ENCODE data around the gene HNRNPUL2. TPM values are rescaled to one million over a fixed set of nuclear protein-coding genes. Genes with fewer than 3 reads are reported as not detected.
A peak's percentile ranks its signal among the peaks of the same experiment; 100 is the strongest.

The HNRNPUL2 gene
- total and polyA plus RNA-seq, 10 of the 15 experiments (the other 5 are each of a cell fraction or from before 2014, with no cell fraction given): 1.6 to 72.2 (median 14.9) TPM

- in situ Hi-C loops (cut with MboI) (no loop called here), intact Hi-C loops (cut with micrococcal nuclease; ENCODE audit: unreplicated experiment) (loop anchor here (5.0 kb wide), 2 partner anchors 61 to 189 kb away; partner anchors contain the start of genes EML3 and ROM1)
- CTCF ChIA-PET: interaction anchor here (1.2 to 2.5 kb wide), 4 partner anchors 10 to 292 kb away, joined by 3 to 9 read pairs (median 4); no protein-coding TSS in a partner anchor
- Histone ChIP-seq H3K27ac (ENCODE audit: control insufficient read depth, insufficient read depth) (no peak overlapping the region), H3K27me3 (replicated peaks in 1 of 2; ENCODE audit: control insufficient read depth in 2 of 2, insufficient read depth in 2 of 2, low read length in 1 of 2) (no peaks in the 10 kb centered on the region), H3K9ac (ENCODE audit: control insufficient read depth, insufficient read depth, low read length) (no peak overlapping the region), H3K36me3 (ENCODE audit: control insufficient read depth in 2 of 2, insufficient read depth in 2 of 2, low read length in 1 of 2) (peaks cover 0 to 10% of the 10 kb centered on the region in 2 experiments; a peak in 1 of 4 replicates), H4K20me1 (ENCODE audit: control insufficient read depth, insufficient read depth) (no peaks in the 10 kb centered on the region; the same call in 1 of the 2 replicates), H3K79me2 (ENCODE audit: control insufficient read depth, insufficient read depth, low read length) (peaks cover 42% of the 10 kb centered on the region), H3K4me1 (ENCODE audit: control insufficient read depth, insufficient read depth, low read length) (peaks cover 26% of the 10 kb centered on the region), H3K4me2 (ENCODE audit: control insufficient read depth, insufficient read depth) (peak overlapping the region; percentile 64), H2AFZ (ENCODE audit: control insufficient read depth, low read depth, low read length) (no peak overlapping the region), H3K9me3 (replicated peaks; ENCODE audit: control insufficient read depth, insufficient read depth, low read length) (no peaks in the 10 kb centered on the region), H3K4me3 (peak overlapping the region; percentile 88; the same call in 1 of the 2 replicates)
- RAD21 ChIA-PET (ENCODE audit: unreplicated experiment): interaction anchor here (0.6 to 1.6 kb wide), 3 partner anchors 8 to 122 kb away, joined by 3 to 6 read pairs (median 3); partner anchors contain the start of genes C11orf98 and CSKMT
- no peak for TF ChIP-seq NFYA (IDR thresholded peaks at IDR 0.05; ENCODE audit: borderline replicate concordance, low read depth, low read length)
- TF ChIP-seq, protein P1, sequence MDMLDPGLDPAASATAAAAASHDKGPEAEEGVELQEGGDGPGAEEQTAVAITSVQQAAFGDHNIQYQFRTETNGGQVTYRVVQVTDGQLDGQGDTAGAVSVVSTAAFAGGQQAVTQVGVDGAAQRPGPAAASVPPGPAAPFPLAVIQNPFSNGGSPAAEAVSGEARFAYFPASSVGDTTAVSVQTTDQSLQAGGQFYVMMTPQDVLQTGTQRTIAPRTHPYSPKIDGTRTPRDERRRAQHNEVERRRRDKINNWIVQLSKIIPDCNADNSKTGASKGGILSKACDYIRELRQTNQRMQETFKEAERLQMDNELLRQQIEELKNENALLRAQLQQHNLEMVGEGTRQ (IDR thresholded peaks at IDR 0.05; ENCODE audit: borderline replicate concordance, low read depth, low read length): no peak
- no peak for TF ChIP-seq KAT2A (conservative IDR thresholded peaks at IDR 0.05; ENCODE audit: control insufficient read depth, low read depth, low read length)
- TF ChIP-seq, protein P2, sequence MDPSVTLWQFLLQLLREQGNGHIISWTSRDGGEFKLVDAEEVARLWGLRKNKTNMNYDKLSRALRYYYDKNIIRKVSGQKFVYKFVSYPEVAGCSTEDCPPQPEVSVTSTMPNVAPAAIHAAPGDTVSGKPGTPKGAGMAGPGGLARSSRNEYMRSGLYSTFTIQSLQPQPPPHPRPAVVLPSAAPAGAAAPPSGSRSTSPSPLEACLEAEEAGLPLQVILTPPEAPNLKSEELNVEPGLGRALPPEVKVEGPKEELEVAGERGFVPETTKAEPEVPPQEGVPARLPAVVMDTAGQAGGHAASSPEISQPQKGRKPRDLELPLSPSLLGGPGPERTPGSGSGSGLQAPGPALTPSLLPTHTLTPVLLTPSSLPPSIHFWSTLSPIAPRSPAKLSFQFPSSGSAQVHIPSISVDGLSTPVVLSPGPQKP (IDR thresholded peaks at IDR 0.05; ENCODE audit: low read depth, low read length): no peak
- TF ChIP-seq TARDBP (IDR thresholded peaks at IDR 0.05; ENCODE audit: borderline replicate concordance): no peak
- no peak for TF ChIP-seq ZBTB40 (IDR thresholded peaks at IDR 0.05; ENCODE audit: borderline replicate concordance)
- no peak for TF ChIP-seq RELA (IDR thresholded peaks at IDR 0.05; ENCODE audit: borderline replicate concordance, partially characterized antibody)
- TF ChIP-seq, protein P3, sequence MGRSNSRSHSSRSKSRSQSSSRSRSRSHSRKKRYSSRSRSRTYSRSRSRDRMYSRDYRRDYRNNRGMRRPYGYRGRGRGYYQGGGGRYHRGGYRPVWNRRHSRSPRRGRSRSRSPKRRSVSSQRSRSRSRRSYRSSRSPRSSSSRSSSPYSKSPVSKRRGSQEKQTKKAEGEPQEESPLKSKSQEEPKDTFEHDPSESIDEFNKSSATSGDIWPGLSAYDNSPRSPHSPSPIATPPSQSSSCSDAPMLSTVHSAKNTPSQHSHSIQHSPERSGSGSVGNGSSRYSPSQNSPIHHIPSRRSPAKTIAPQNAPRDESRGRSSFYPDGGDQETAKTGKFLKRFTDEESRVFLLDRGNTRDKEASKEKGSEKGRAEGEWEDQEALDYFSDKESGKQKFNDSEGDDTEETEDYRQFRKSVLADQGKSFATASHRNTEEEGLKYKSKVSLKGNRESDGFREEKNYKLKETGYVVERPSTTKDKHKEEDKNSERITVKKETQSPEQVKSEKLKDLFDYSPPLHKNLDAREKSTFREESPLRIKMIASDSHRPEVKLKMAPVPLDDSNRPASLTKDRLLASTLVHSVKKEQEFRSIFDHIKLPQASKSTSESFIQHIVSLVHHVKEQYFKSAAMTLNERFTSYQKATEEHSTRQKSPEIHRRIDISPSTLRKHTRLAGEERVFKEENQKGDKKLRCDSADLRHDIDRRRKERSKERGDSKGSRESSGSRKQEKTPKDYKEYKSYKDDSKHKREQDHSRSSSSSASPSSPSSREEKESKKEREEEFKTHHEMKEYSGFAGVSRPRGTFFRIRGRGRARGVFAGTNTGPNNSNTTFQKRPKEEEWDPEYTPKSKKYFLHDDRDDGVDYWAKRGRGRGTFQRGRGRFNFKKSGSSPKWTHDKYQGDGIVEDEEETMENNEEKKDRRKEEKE (IDR thresholded peaks at IDR 0.05): no peak
- TF ChIP-seq NFYB (IDR thresholded peaks at IDR 0.05; ENCODE audit: insufficient read depth, low read depth, low read length): no peak
- TF ChIP-seq ZNF217 (IDR thresholded peaks at IDR 0.05): no peak
- TF ChIP-seq PAX8 (IDR thresholded peaks at IDR 0.05): no peak
- WGBS (ENCODE audit: insufficient coverage, insufficient replicate concordance, low lambda C conversion rate, missing lambda C conversion rate): 69% methylated on average over 2 of the region's 2 CpGs
- DNase-seq (ENCODE audit: low read depth, low spot score): no peak
- POLR2A ChIA-PET: interaction anchor here (0.6 to 16.2 kb wide), 9 partner anchors 8 to 89 kb away, joined by 3 to 295 read pairs (median 9); partner anchors contain the start of genes C11orf98, CSKMT, GANAB and INTS5
- SMC1A ChIA-PET (ENCODE audit: uncharacterized antibody, unreplicated experiment): interaction anchor here (1.0 to 1.5 kb wide), 5 partner anchors 21 to 278 kb away, joined by 3 to 6 read pairs (median 4); partner anchors contain the start of gene HNRNPUL2
- no TSS peak for BruUV-seq (replicated peaks)
- no peak for ATAC-seq
- FAIRE-seq: no peak
Observed at GRCh38 chr11:62673196-62673525, 54.1 kb downstream of the HNRNPUL2 start.

Data from GM12878 (cell line).